ENCODE results near the gene SPACA9. TPM values are rescaled to one million over a fixed set of nuclear protein-coding genes. Genes with fewer than 3 reads are reported as not detected.

SPACA9 gene
- total RNA-seq, 2 donors from 2014 or later, result 2.2 to 8.1 TPM

GRCh38 chr9:132908635-132909034, 29.9 kb downstream of the SPACA9 start:
- DNase-seq (ENCODE audit: low spot score) (no peak), ATAC-seq (ENCODE audit: insufficient number of reproducible peaks, low FRiP score, low read depth) (no peak)
- H3K4me3 ChIP-seq, result no peak overlapping the region
- peaks cover 43% of the 10 kb centered on the region for H3K36me3 ChIP-seq
- no peak for TF ChIP-seq CTCF (IDR thresholded peaks at IDR 0.05)
- no peaks in the 10 kb centered on the region for H3K9me3 ChIP-seq
- H3K27me3 ChIP-seq (replicated peaks; ENCODE audit: insufficient read depth), result no peaks in the 10 kb centered on the region
- H3K4me1 ChIP-seq (ENCODE audit: control insufficient read depth in 1 of 2, low read depth in 2 of 2), result no peaks in the 10 kb centered on the region
- H3K27ac ChIP-seq, result no peak overlapping the region

- H3K9me3 ChIP-seq, result no peaks in the 10 kb centered on the region
Observed at GRCh38 chr9:132909311-132909710, 30.6 kb downstream of the SPACA9 start.

GRCh38 chr9:132910376-132910775, 31.7 kb downstream of the SPACA9 start:
- H3K27me3 ChIP-seq (replicated peaks; ENCODE audit: insufficient read depth), result no peaks in the 10 kb centered on the region
- ATAC-seq (ENCODE audit: insufficient number of reproducible peaks, low FRiP score, low read depth) (no peak), DNase-seq (ENCODE audit: low spot score) (no peak)
- H3K9me3 ChIP-seq, result no peaks in the 10 kb centered on the region
- H3K4me3 ChIP-seq, result no peak overlapping the region
- H3K27ac ChIP-seq, result no peak overlapping the region
- H3K4me1 ChIP-seq (ENCODE audit: control insufficient read depth in 1 of 2, low read depth in 2 of 2), result no peaks in the 10 kb centered on the region
- peaks cover 38% of the 10 kb centered on the region for H3K36me3 ChIP-seq
- no peak for TF ChIP-seq CTCF (IDR thresholded peaks at IDR 0.05)

More at GRCh38 chr9:132909311-132909710, 30.6 kb downstream of the SPACA9 start:
- H3K36me3 ChIP-seq, result peaks cover 47% of the 10 kb centered on the region
- no peaks in the 10 kb centered on the region for H3K27me3 ChIP-seq (replicated peaks; ENCODE audit: insufficient read depth)
- H3K4me3 ChIP-seq, result no peak overlapping the region
- no peak for ATAC-seq (ENCODE audit: insufficient number of reproducible peaks, low FRiP score, low read depth)
- no peaks in the 10 kb centered on the region for H3K4me1 ChIP-seq (ENCODE audit: control insufficient read depth in 1 of 2, low read depth in 2 of 2)
- no peak for TF ChIP-seq CTCF (IDR thresholded peaks at IDR 0.05)
- DNase-seq (ENCODE audit: low spot score), result no peak
- no peak overlapping the region for H3K27ac ChIP-seq

GRCh38 chr9:132912131-132912530, 33.4 kb downstream of the SPACA9 start:
- no peaks in the 10 kb centered on the region for H3K4me1 ChIP-seq (ENCODE audit: control insufficient read depth in 1 of 2, low read depth in 2 of 2)
- no peaks in the 10 kb centered on the region for H3K27me3 ChIP-seq (replicated peaks; ENCODE audit: insufficient read depth)
- H3K27ac ChIP-seq, result no peak overlapping the region
- H3K4me3 ChIP-seq, result no peak overlapping the region
- ATAC-seq (ENCODE audit: insufficient number of reproducible peaks, low FRiP score, low read depth) (no peak), DNase-seq (ENCODE audit: low spot score) (no peak)
- peaks cover 30% of the 10 kb centered on the region for H3K36me3 ChIP-seq
- no peaks in the 10 kb centered on the region for H3K9me3 ChIP-seq
- TF ChIP-seq CTCF (IDR thresholded peaks at IDR 0.05), result no peak

GRCh38 chr9:132914924-132915323, 36.2 kb downstream of the SPACA9 start:
- H3K27ac ChIP-seq, result no peak overlapping the region
- no peak for TF ChIP-seq CTCF (IDR thresholded peaks at IDR 0.05)
- no peaks in the 10 kb centered on the region for H3K4me1 ChIP-seq (ENCODE audit: control insufficient read depth in 1 of 2, low read depth in 2 of 2)
- ATAC-seq (ENCODE audit: insufficient number of reproducible peaks, low FRiP score, low read depth) (no peak), DNase-seq (ENCODE audit: low spot score) (no peak)
- no peaks in the 10 kb centered on the region for H3K9me3 ChIP-seq
- no peaks in the 10 kb centered on the region for H3K27me3 ChIP-seq (replicated peaks; ENCODE audit: insufficient read depth)
- H3K36me3 ChIP-seq, result peaks cover 43% of the 10 kb centered on the region
- no peak overlapping the region for H3K4me3 ChIP-seq

Measured in thoracic aorta (tissue), 2 donors.